HEK293T (cell line): ENCODE data around the gene SEMA5A.

Experiments used
- ARNT ChIP-seq: fragments of 450-650 bp; IDR thresholded peaks from 2 replicates; pipeline ENCODE4 v1.6.1; 2017; ENCODE audit warnings: mild to moderate bottlenecking
- BHLHE40 ChIP-seq: fragments of 450-650 bp; IDR thresholded peaks from 2 replicates; pipeline ENCODE4 v1.6.1; 2016; ENCODE audit warnings: mild to moderate bottlenecking, moderate library complexity, borderline replicate concordance
- CTBP1 ChIP-seq: fragments of 450-650 bp; IDR thresholded peaks from 2 replicates; pipeline ENCODE4 v1.6.1; 2016; ENCODE audit warnings: borderline replicate concordance
- ELF4 ChIP-seq: fragments of 450-650 bp; IDR thresholded peaks from 2 replicates; pipeline ENCODE4 v1.6.1; 2017; ENCODE audit warnings: antibody characterized with exemption
- FOXA1 ChIP-seq: fragments of 450-650 bp; IDR thresholded peaks from 2 replicates; pipeline ENCODE4 v1.6.1; 2016; ENCODE audit warnings: mild to moderate bottlenecking
- FOXK2 ChIP-seq: fragments of 450-650 bp; IDR thresholded peaks from 2 replicates; pipeline ENCODE4 v1.6.1; 2016; ENCODE audit warnings: mild to moderate bottlenecking
- FOXM1 ChIP-seq: fragments of 450-650 bp; IDR thresholded peaks from 2 replicates; pipeline ENCODE4 v1.6.1; 2017; ENCODE audit warnings: mild to moderate bottlenecking, borderline replicate concordance
- HDGF ChIP-seq: fragments of 450-650 bp; IDR thresholded peaks from 2 replicates; pipeline ENCODE4 v1.6.1; 2017; ENCODE audit warnings: antibody characterized with exemption, borderline replicate concordance
- LEF1 ChIP-seq: fragments of 450-650 bp; IDR thresholded peaks from 2 replicates; pipeline ENCODE4 v1.6.1; 2017; ENCODE audit warnings: mild to moderate bottlenecking, borderline replicate concordance
- PKNOX1 ChIP-seq: fragments of 450-650 bp; IDR thresholded peaks from 2 replicates; pipeline ENCODE4 v1.6.1; 2016
- SP1 ChIP-seq: fragments of 450-650 bp; IDR thresholded peaks from 2 replicates; pipeline ENCODE4 v1.6.1; 2017
- SUZ12 ChIP-seq: fragments of 450-650 bp; IDR thresholded peaks from 2 replicates; pipeline ENCODE4 v1.6.1; 2016; ENCODE audit warnings: mild to moderate bottlenecking
- TARDBP ChIP-seq: fragments of 450-650 bp; IDR thresholded peaks from 2 replicates; pipeline ENCODE4 v1.6.1; 2016
- ZNF384 ChIP-seq: fragments of 450-650 bp; IDR thresholded peaks from 2 replicates; pipeline ENCODE4 v1.6.1; 2016

- TF ChIP-seq SP1 (no peak), FOXM1 (no peak), BHLHE40 (no peak), PKNOX1 (no peak), HDGF (no peak), FOXA1 (no peak), SUZ12 (no peak), ZNF384 (no peak), TARDBP (no peak), FOXK2 (no peak), CTBP1 (no peak), LEF1 (no peak), ARNT (no peak), ELF4 (no peak)
Measured at GRCh38 chr5:9470410-9470809, 75.5 kb downstream of the SEMA5A start.
